SK-N-MC (cell line): ENCODE results near the gene ZNF516.

ENCODE experiments used
- EZH2 ChIP-seq: fragments of 200-600 bp; sonication (generic); IDR thresholded peaks from one replicate; pipeline ENCODE4 v1.6.1; 2017; ENCODE audit warnings: antibody characterized with exemption
- POLR2AphosphoS5 ChIP-seq: IDR thresholded peaks from 2 replicates; pipeline ENCODE4 v1.6.1; 2012; ENCODE audit warnings: mild to moderate bottlenecking, low read depth, low read length, borderline replicate concordance

GRCh38 chr18:76482267-76482666 lies 12.8 kb downstream of the ZNF516 start:
- no peak for TF ChIP-seq EZH2
- TF ChIP-seq POLR2AphosphoS5: no peak
